ENCODE data around the gene LAMP1.

GRCh38 chr13:113357529-113357928, 60.5 kb downstream of the LAMP1 start:
- TF ChIP-seq CTCF (conservative IDR thresholded peaks at IDR 0.05 in 1 of 2, IDR thresholded peaks at IDR 0.05 in 1 of 2; ENCODE audit: low read depth in 1 of 2, low read length in 2 of 2), result no peak
- TF ChIP-seq EZH2 (IDR thresholded peaks at IDR 0.05; ENCODE audit: low read length, missing control alignments), result no peak

Data from fibroblast of lung (primary cell).